Thyroid gland (tissue), 4 donors: ENCODE results near the gene CRK.

Experiments
- CTCF ChIP-seq, 6 experiments: fragments of 200-600 bp in 3 of 6; fragments of 450-650 bp in 3 of 6; sonication (generic) in 3 of 6; IDR thresholded peaks; one replicate each; pipeline ENCODE4 v1.5.1; 2016 to 2019; ENCODE audit warnings: antibody characterized with exemption in 6 of 6, mild to moderate bottlenecking in 2 of 6, inconsistent platforms in 1 of 6, moderate library complexity in 1 of 6
- POLR2A ChIP-seq, 2 donors: fragments of 450-650 bp; IDR thresholded peaks; one replicate each; pipeline ENCODE4 v1.6.1; 2017; ENCODE audit warnings: antibody characterized with exemption in 2 of 2, mild to moderate bottlenecking in 2 of 2, moderate library complexity in 1 of 2

- TF ChIP-seq POLR2A (IDR thresholded peaks at IDR 0.05) (peak in 1 of 2 donors; percentile 31), CTCF (IDR thresholded peaks at IDR 0.05) (no peak)
These were observed 39.4 kb upstream of the CRK start for GRCh38 chr17:1495265-1495989.
